Esophagus muscularis mucosa (tissue), 4 donors: ENCODE results near the gene DLGAP4.

Source experiments
- EP300 ChIP-seq: sonication (generic); formaldehyde crosslinking; IDR thresholded peaks from one replicate; pipeline ENCODE4 v1.6.1; 2017; ENCODE audit warnings: antibody characterized with exemption
- POLR2AphosphoS5 ChIP-seq, 2 donors: sonication (generic); formaldehyde crosslinking; IDR thresholded peaks; one replicate each; pipeline ENCODE4 v1.6.1; 2017; ENCODE audit warnings: antibody characterized with exemption in 2 of 2
- TF ChIP-seq, protein P1 (sequence below), 3 experiments: fragments of 200-600 bp in 2 of 3; fragments of 450-650 bp in 1 of 3; sonication (generic) in 2 of 3; IDR thresholded peaks; one replicate each; pipeline ENCODE4 v1.5.1; 2017 to 2019; ENCODE audit warnings: antibody characterized with exemption in 3 of 3, mild to moderate bottlenecking in 2 of 3, moderate library complexity in 1 of 3

DNA sequence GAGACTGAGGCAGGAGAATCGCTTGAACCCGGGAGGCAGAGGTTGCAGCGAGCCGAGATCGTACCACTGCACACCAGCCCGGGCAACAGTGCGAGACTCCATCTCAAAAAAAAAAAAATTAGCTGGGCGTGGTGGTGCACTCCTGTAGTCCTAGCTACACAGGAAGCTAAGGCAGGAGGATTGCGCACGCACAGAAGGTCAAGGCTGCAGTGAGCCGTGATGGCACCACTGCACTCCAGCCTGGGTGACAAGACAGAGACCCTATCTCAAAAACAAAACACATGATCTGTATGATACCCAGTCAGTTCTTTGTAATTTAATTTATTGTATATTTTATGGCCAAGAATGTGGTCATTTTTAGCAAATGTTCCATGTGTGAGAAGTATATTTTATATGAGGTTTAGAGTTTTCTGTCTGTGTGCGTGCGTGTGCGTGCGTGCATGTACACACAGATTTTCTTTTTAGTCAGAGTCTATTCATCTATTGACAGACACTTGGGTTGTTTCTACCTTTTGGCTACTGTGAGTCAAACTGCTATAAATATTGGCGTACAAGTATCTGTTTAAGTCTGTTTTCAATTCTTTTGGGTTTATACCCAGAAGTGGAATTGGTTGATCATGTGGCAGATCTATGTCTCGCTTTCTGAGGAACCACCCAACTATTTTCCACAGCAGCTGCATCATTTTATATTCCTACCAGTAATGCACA is 213.0 kb downstream of the DLGAP4 start:
- TF ChIP-seq, protein P1, sequence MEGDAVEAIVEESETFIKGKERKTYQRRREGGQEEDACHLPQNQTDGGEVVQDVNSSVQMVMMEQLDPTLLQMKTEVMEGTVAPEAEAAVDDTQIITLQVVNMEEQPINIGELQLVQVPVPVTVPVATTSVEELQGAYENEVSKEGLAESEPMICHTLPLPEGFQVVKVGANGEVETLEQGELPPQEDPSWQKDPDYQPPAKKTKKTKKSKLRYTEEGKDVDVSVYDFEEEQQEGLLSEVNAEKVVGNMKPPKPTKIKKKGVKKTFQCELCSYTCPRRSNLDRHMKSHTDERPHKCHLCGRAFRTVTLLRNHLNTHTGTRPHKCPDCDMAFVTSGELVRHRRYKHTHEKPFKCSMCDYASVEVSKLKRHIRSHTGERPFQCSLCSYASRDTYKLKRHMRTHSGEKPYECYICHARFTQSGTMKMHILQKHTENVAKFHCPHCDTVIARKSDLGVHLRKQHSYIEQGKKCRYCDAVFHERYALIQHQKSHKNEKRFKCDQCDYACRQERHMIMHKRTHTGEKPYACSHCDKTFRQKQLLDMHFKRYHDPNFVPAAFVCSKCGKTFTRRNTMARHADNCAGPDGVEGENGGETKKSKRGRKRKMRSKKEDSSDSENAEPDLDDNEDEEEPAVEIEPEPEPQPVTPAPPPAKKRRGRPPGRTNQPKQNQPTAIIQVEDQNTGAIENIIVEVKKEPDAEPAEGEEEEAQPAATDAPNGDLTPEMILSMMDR (IDR thresholded peaks at IDR 0.05), result no peak
- TF ChIP-seq EP300 (no peak), POLR2AphosphoS5 (IDR thresholded peaks at IDR 0.05) (no peak)
